PC-3 (cell line): ENCODE measurements around the gene VAV3. TPM values are rescaled to one million over a fixed set of nuclear protein-coding genes. Genes with fewer than 3 reads are reported as not detected.

Source experiments
- ATAC-seq: fragments of 200-7000 bp; cut with Tn5 transposase; 2 replicates; pipeline ENCODE4 v1.9.1; 2020; ENCODE audit warnings: mild to moderate bottlenecking, moderate library complexity
- BruUV-seq: library from RNA; stranded (reverse); fragments of 400-500 nt; replicated peaks from 2 replicates; lab custom pipeline; 2021; lab: Mats Ljungman, UMichigan
- CTCF ChIA-PET: fragments of 300-600 bp; sonication (Branson Sonifier 250); formaldehyde crosslinking; loops from one replicate; lab custom pipeline; 2022; ENCODE audit warnings: antibody characterized with exemption; lab: Charles Lee
- POLR2A ChIA-PET: fragments of 300-600 bp; sonication (Branson Sonifier 250); formaldehyde crosslinking; loops from one replicate; lab custom pipeline; 2022; ENCODE audit warnings: antibody characterized with exemption; ENCODE audit not compliant: unreplicated experiment; lab: Charles Lee
- DNase-seq: peaks from one replicate; pipeline ENCODE4 v3.0.0-alpha.2; 2015
- H2AFZ ChIP-seq: fragments of 300-600 bp; sonication (generic); 2 replicates; pipeline ENCODE4 v1.6.0; 2016; ENCODE audit warnings: antibody characterized with exemption, low read length
- H3F3A ChIP-seq: fragments of 300-600 bp; sonication (generic); one replicate; pipeline ENCODE4 v1.6.0; 2017; ENCODE audit warnings: antibody characterized with exemption, low read length, control low read depth, mild to moderate bottlenecking; ENCODE audit not compliant: unreplicated experiment
- H3K27ac ChIP-seq: fragments of 300-600 bp; sonication (generic); 2 replicates; pipeline ENCODE4 v1.5.1; 2016; ENCODE audit warnings: mild to moderate bottlenecking, low read length
- H3K27me3 ChIP-seq: fragments of 300-600 bp; sonication (generic); 2 replicates; pipeline ENCODE4 v1.6.1; 2016; ENCODE audit warnings: low read length, mixed read lengths
- H3K36me3 ChIP-seq: fragments of 300-600 bp; sonication (generic); 2 replicates; pipeline ENCODE4 v1.6.1; 2016; ENCODE audit warnings: low read depth, mixed run types, low read length, mixed read lengths
- H3K4me1 ChIP-seq: fragments of 300-600 bp; sonication (generic); 2 replicates; pipeline ENCODE4 v1.5.1; 2016; ENCODE audit warnings: low read length; ENCODE audit not compliant: insufficient read depth
- H3K4me2 ChIP-seq: fragments of 300-600 bp; sonication (generic); 2 replicates; pipeline ENCODE4 v1.6.0; 2016; ENCODE audit warnings: low read length
- H3K4me3 ChIP-seq: fragments of 300-600 bp; sonication (generic); 2 replicates; pipeline ENCODE4 v1.5.1; 2016; ENCODE audit warnings: mild to moderate bottlenecking, low read length, mixed read lengths
- H3K79me2 ChIP-seq: fragments of 300-600 bp; sonication (generic); 2 replicates; pipeline ENCODE4 v1.6.1; 2017; ENCODE audit warnings: low read length, mixed read lengths
- H3K9ac ChIP-seq: fragments of 300-600 bp; sonication (generic); 2 replicates; pipeline ENCODE4 v1.6.0; 2016; ENCODE audit warnings: mild to moderate bottlenecking, low read length
- H3K9me2 ChIP-seq: fragments of 300-600 bp; sonication (generic); replicated peaks from 2 replicates; pipeline ENCODE4 v1.6.1; 2016; ENCODE audit warnings: mixed run types, low read length, mixed read lengths
- H3K9me3 ChIP-seq: fragments of 300-600 bp; sonication (generic); 2 replicates; pipeline ENCODE4 v1.6.1; 2016; ENCODE audit warnings: low read length, mixed read lengths
- H4K20me1 ChIP-seq: fragments of 300-600 bp; sonication (generic); 2 replicates; pipeline ENCODE4 v1.6.1; 2016; ENCODE audit warnings: low read length, mixed read lengths
- EZH2 ChIP-seq: fragments of 300-600 bp; sonication (generic); IDR thresholded peaks from one replicate; pipeline ENCODE4 v1.6.1; 2017; ENCODE audit warnings: antibody characterized with exemption, mild to moderate bottlenecking, low read length; ENCODE audit not compliant: unreplicated experiment
- EZH2phosphoT487 ChIP-seq: fragments of 300-600 bp; sonication (generic); IDR thresholded peaks from 2 replicates; pipeline ENCODE4 v1.6.1; 2018; ENCODE audit warnings: mild to moderate bottlenecking, antibody characterized with exemption, low read length, borderline replicate concordance
- intact Hi-C: fragments of 100-400 bp; cut with micrococcal nuclease; formaldehyde crosslinking; loops from 2 replicates; pipeline ENCODE4 v1.9.0; 2023
- total RNA-seq: library from RNA; depleted of rRNA; stranded (reverse); fragments of >200 nt; gene quantifications from 2 replicates; pipeline ENCODE4 v1.2.3, GENCODE V29; 2014
- TF ChIP-seq, protein P1 (sequence below): fragments of 300-600 bp; sonication (generic); conservative IDR thresholded peaks from 2 replicates; pipeline ENCODE4 v1.5.1; 2017; ENCODE audit warnings: antibody characterized with exemption, low read depth, mild to moderate bottlenecking, low read length

The VAV3 gene
- total RNA-seq, 1 experiment from 2014 or later: 0.73 TPM

DNA sequence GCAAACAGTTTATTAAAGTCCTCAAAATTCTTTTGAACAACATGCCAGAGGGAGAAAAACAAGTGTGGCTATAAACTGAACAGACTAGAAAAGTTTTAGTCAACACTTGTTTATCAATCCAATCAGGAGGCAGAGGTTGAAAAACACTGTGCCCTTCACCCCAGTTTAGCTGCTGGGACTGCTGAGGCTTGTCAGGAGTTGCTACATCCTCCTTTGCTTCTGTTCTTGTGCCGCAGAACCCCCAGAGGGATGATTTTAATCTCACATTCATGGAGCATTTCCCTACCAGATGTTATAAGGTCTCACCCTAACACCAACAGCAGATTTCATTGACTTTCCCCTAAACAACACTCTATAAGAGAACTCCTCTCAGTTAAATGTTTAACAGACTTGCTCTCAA is 321.2 kb downstream of the VAV3 start:
- ChIA-PET CTCF (no interaction called here), POLR2A (no interaction called here)
- Histone ChIP-seq H3K9me2 (no peaks in the 10 kb centered on the region), H3K4me2 (no peak overlapping the region), H3K27ac (no peak overlapping the region), H3K36me3 (no peaks in the 10 kb centered on the region), H3K27me3 (no peaks in the 10 kb centered on the region), H3K79me2 (no peaks in the 10 kb centered on the region), H3K4me1 (peaks cover 19% of the 10 kb centered on the region), H2AFZ (no peak overlapping the region), H3F3A (no peaks in the 10 kb centered on the region), H3K9ac (no peak overlapping the region), H3K4me3 (no peak overlapping the region), H4K20me1 (no peaks in the 10 kb centered on the region), H3K9me3 (no peaks in the 10 kb centered on the region)
- TF ChIP-seq EZH2phosphoT487: no peak
- no peak for TF ChIP-seq EZH2
- TF ChIP-seq, protein P1, sequence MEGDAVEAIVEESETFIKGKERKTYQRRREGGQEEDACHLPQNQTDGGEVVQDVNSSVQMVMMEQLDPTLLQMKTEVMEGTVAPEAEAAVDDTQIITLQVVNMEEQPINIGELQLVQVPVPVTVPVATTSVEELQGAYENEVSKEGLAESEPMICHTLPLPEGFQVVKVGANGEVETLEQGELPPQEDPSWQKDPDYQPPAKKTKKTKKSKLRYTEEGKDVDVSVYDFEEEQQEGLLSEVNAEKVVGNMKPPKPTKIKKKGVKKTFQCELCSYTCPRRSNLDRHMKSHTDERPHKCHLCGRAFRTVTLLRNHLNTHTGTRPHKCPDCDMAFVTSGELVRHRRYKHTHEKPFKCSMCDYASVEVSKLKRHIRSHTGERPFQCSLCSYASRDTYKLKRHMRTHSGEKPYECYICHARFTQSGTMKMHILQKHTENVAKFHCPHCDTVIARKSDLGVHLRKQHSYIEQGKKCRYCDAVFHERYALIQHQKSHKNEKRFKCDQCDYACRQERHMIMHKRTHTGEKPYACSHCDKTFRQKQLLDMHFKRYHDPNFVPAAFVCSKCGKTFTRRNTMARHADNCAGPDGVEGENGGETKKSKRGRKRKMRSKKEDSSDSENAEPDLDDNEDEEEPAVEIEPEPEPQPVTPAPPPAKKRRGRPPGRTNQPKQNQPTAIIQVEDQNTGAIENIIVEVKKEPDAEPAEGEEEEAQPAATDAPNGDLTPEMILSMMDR: no peak
- BruUV-seq: no TSS peak
- intact Hi-C loops: loop anchor here (10.0 kb wide), 1 partner anchor 101 kb away; no protein-coding TSS in a partner anchor
- ATAC-seq (no peak), DNase-seq (no peak)

DNA sequence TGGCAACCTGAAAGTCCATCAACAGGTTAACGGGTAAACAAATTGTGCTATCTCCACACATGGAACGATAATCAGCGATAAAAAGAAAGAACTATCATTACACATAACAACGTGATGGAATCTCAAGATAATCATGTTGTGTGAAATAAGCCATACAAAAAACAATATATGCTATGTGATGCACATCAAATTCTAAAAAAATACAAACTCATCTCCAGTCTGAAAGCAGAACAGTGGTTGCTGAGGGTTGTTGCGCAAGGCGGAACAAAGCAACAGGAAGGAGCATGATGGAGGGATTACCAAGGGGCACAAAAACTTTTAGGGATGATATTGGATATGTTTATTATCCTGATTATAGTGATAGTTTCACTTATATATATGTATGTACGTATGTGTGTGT is 324.8 kb downstream of the VAV3 start:
- ChIA-PET POLR2A (no interaction called here), CTCF (no interaction called here)
- no peak overlapping the region for H3K9ac ChIP-seq
- H3F3A ChIP-seq: no peaks in the 10 kb centered on the region
- intact Hi-C loops: loop anchor here (10.0 kb wide), 1 partner anchor 105 kb away; no protein-coding TSS in a partner anchor
- no peak overlapping the region for H2AFZ ChIP-seq
- no peaks in the 10 kb centered on the region for H3K36me3 ChIP-seq
- H3K9me2 ChIP-seq: no peaks in the 10 kb centered on the region
- no peaks in the 10 kb centered on the region for H4K20me1 ChIP-seq
- BruUV-seq: no TSS peak
- no peaks in the 10 kb centered on the region for H3K9me3 ChIP-seq
- H3K79me2 ChIP-seq: no peaks in the 10 kb centered on the region
- H3K4me3 ChIP-seq: no peak overlapping the region
- no peak overlapping the region for H3K4me2 ChIP-seq
- H3K27ac ChIP-seq: no peak overlapping the region
- ATAC-seq (no peak), DNase-seq (no peak)
- TF ChIP-seq, protein P1: no peak
- no peak for TF ChIP-seq EZH2
- TF ChIP-seq EZH2phosphoT487: no peak
- peaks cover 4% of the 10 kb centered on the region; the same call in 1 of the 2 replicates for H3K4me1 ChIP-seq
- no peaks in the 10 kb centered on the region for H3K27me3 ChIP-seq

DNA sequence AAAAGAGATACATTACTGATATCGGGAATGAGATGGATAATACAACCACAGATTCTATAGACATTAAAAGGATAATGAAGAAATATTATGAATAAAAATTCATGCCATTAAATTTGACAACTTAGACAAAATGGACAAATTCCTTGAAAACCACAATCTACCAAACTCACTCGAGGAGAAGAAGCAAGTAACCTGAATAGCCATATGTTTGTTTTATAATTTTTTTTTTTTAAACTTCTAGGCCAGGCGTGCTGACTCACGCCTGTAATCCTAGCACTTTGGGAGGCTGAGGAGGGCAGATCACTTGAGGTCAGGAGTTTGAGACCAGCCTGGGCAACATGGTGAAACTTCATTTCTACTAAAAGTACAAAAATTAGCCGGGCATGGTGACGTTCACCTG is 327.9 kb downstream of the VAV3 start:
- Histone ChIP-seq H3K36me3 (no peaks in the 10 kb centered on the region), H3K4me2 (no peak overlapping the region), H4K20me1 (no peaks in the 10 kb centered on the region), H3K9ac (no peak overlapping the region), H3F3A (no peaks in the 10 kb centered on the region), H3K79me2 (no peaks in the 10 kb centered on the region), H3K27ac (no peak overlapping the region), H3K27me3 (no peaks in the 10 kb centered on the region), H3K4me1 (peaks cover 4% of the 10 kb centered on the region; the same call in 1 of the 2 replicates), H3K4me3 (no peak overlapping the region), H3K9me3 (no peaks in the 10 kb centered on the region), H2AFZ (no peak overlapping the region), H3K9me2 (no peaks in the 10 kb centered on the region)
- BruUV-seq: no TSS peak
- intact Hi-C loops: no loop called here
- CTCF ChIA-PET: no interaction called here
- POLR2A ChIA-PET: no interaction called here
- no peak for TF ChIP-seq EZH2
- no peak for TF ChIP-seq EZH2phosphoT487
- TF ChIP-seq, protein P1: no peak
- DNase-seq (no peak), ATAC-seq (no peak)
